DND-41 (cell line): ENCODE data around the gene MRPL34.

Source experiments
- EZH2 ChIP-seq: IDR thresholded peaks from 3 replicates; pipeline ENCODE4 v1.6.1; 2012; ENCODE audit warnings: borderline replicate concordance, low read depth, mild to moderate bottlenecking, moderate library complexity, low read length, inconsistent platforms; ENCODE audit not compliant: severe bottlenecking
- TF ChIP-seq, protein P1 (sequence below): IDR thresholded peaks from 2 replicates; pipeline ENCODE4 v1.5.1; 2012; ENCODE audit warnings: borderline replicate concordance, low read length, moderate library complexity, mild to moderate bottlenecking; ENCODE audit not compliant: poor library complexity, severe bottlenecking; ENCODE audit errors: extremely low read depth

DNA sequence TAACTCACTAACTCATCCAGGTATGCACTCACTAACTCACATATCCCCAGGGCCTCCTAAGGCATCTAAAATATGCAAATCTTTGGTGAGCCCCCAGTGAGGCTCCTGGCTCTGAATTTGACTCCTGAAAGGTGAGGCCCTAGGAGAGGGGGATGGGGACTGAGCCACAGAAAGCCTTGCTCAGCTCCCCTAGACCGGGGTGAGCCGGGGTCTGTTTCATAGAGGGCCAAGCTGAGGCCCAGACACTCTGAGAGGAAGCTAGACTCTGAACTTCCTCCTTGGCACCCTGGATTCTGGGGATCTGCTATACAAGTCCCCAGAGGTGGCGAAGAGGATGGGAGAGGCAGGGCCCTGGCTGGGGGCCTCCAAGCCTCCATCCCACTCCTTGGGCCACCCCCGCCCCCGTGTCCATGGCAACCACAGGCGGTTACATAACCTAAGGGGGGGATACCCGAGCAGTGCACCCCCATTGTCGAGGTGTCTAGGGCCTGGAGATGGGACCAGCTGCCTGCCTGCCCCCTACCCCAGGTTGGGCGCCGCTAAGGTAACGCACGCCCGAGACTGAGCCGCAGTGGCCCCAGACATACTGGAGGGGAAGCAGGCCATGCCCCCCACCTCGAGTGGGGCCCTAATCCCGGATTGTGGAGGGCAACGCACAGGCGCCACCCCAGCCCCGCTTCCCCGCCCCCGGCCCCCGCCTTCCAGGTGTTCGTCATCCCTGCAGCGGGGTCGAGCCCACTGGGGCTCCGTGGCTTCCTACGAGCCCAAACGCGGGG, 3.1 kb upstream of the MRPL34 start:
- TF ChIP-seq EZH2, result no peak
- TF ChIP-seq, protein P1, sequence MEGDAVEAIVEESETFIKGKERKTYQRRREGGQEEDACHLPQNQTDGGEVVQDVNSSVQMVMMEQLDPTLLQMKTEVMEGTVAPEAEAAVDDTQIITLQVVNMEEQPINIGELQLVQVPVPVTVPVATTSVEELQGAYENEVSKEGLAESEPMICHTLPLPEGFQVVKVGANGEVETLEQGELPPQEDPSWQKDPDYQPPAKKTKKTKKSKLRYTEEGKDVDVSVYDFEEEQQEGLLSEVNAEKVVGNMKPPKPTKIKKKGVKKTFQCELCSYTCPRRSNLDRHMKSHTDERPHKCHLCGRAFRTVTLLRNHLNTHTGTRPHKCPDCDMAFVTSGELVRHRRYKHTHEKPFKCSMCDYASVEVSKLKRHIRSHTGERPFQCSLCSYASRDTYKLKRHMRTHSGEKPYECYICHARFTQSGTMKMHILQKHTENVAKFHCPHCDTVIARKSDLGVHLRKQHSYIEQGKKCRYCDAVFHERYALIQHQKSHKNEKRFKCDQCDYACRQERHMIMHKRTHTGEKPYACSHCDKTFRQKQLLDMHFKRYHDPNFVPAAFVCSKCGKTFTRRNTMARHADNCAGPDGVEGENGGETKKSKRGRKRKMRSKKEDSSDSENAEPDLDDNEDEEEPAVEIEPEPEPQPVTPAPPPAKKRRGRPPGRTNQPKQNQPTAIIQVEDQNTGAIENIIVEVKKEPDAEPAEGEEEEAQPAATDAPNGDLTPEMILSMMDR, result no peak
